Vagina (tissue), 2 donors: ENCODE measurements around the gene NFAM1.

Experiments
- CTCF ChIP-seq, 3 experiments: fragments of 450-650 bp in 2 of 3; fragments of 200-600 bp in 1 of 3; sonication (generic) in 1 of 3; IDR thresholded peaks; one replicate each; pipeline ENCODE4 v1.5.1; 2017 to 2019; ENCODE audit warnings: antibody characterized with exemption in 3 of 3, mild to moderate bottlenecking in 2 of 3, moderate library complexity in 2 of 3
- POLR2AphosphoS5 ChIP-seq, 2 donors: sonication (generic); formaldehyde crosslinking; IDR thresholded peaks; one replicate each; pipeline ENCODE4 v1.9.0; 2017; ENCODE audit warnings: antibody characterized with exemption in 2 of 2, mild to moderate bottlenecking in 2 of 2, low read depth in 1 of 2; ENCODE audit not compliant: insufficient read depth in 1 of 2

DNA sequence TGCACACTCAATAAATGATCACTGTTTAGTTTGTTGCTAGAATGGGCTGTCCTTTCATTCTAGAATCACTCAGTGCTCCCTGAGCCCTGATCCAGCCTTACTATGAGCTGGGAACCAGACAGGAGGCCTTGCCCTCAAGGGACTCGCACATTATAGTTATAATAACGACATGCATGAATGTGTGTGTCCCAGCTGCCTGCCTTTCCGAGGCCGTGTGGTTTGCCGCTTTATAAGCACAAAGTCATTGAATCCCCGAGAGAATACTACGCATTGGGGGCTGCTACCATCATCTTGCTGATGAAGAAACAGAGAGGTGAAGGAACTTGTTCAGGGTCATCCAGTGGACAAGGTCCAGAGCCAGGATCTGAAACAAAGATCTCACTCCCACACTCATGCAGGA, 75.7 kb downstream of the NFAM1 start:
- TF ChIP-seq CTCF (IDR thresholded peaks at IDR 0.05) (no peak), POLR2AphosphoS5 (IDR thresholded peaks at IDR 0.05; ENCODE audit: insufficient read depth in 1 of 2, low read depth in 1 of 2) (no peak)
